Skin of body (tissue), 2 donors: ENCODE measurements around the gene CLPX. TPM values are rescaled to one million over a fixed set of nuclear protein-coding genes. Genes with fewer than 3 reads are reported as not detected.
"Not testable (repeated sequence)": the region's sequence is repeated elsewhere in the genome, so short reads cannot be mapped to it uniquely, and the experiment has no call there.

Source experiments
- DNase-seq: peaks from one replicate; lab custom pipeline; 2025; lab: John Stamatoyannopoulos, UW
- total RNA-seq: library from RNA; depleted of rRNA; stranded (reverse); fragments of >200 nt; gene quantifications from one replicate; pipeline ENCODE4 v1.2.3, GENCODE V29; 2014

The CLPX gene
- 65.6 TPM for total RNA-seq

DNA sequence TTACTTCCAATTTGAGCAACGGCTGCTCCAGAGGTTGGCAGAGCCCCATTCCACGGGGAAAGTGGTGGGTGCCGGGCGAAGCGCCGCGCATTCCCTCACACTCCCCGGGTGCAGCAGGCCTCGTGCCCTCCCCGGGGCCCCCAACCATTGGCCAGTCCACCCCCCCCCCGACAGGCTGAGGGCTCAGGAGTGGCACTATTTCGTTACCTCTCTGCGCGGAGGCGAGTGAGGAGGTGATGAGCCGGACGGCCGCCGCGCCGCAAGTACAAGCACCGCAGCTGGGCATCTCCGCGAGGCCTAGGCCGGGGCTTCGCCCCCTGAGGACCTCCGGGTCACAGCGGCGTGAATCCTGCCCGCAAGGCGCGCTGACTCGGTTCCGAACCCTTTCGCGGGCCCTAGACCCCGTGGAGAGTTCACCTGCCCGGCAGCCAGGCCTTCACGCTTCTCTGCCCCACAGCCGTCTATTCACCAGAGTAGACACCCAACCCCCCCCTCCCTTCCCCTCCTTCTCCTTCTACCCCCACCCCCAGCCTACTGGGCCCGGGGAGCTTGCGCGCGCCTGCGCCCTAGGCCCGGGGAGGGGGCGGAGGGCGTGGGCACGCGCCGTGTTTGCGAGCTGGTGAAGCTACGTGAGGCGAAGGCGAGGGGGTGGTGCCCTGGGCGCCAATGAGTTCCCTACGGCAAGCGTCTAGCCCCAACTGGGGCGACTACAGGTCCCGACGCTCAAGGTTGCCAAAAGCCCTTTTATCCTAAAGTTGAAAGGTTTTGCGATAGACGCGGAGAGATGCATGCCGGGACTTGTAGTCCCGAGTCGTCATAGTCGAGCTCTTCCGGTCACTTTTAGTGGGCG lies at the start of gene CLPX:
CLPX (minus strand) TSS at position 475 of the 850 bp plus-strand sequence; CDS start at position 286, 189 bp downstream.
- peak; percentile 86 for DNase-seq

DNA sequence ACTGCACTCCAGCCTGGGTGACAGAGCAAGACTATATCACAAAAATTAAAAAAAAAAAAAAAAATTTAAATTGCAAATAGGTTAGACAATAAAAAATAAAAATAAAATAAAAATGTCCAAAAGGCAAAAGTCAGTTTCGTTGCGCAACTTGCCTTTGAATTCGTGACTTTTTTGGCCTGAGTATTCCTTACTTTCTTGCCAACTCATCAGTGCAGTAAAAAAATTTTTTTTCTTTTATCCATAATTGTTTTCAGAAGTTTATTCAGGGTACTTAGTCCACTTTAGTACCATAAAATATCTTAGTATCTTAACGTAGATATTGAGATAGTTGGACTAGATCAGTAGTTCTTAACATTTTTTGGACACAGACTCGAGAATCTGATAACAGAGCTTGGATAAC lies 48.6 kb upstream of the CLPX start:
- DNase-seq = peak; percentile 74

DNA sequence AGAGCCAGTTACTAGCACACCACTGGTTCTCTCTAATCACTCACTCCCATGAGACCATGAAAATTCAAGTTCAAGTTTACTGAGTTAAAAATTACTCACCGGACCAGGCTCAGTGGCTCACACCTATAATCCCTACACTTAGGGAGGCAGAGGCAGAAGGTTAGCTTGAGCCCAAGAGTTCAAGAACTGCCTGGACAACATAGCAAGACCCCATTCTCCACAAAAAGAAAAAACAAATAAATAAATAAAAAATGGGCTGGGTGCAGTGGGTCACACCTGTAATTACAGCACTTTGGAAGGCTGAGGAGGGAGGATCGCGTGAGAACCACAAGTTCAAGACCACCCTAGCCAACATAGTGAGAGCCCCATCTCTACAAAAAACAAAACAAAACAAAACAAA lies 47.4 kb upstream of the CLPX start:
- no peak for DNase-seq

DNA sequence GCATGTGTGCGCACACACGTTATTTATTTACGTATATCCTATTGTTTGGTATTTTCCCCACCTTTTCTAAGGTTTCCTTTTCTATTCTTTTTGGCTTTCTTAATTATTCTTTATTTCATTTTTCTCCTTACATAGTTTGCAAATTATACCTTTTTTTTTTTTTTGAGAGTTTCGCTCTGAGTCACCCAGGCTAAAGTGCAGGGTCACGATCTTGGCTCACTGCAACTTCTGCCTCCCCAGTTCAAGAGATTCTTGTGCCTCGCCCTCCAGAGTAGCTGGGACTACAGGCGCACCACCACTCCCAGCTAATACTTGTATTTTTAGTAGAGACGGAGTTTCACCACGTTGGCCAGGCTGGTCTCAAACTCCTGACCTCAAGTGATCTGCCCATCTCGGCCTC lies 46.2 kb upstream of the CLPX start:
- DNase-seq = no peak

DNA sequence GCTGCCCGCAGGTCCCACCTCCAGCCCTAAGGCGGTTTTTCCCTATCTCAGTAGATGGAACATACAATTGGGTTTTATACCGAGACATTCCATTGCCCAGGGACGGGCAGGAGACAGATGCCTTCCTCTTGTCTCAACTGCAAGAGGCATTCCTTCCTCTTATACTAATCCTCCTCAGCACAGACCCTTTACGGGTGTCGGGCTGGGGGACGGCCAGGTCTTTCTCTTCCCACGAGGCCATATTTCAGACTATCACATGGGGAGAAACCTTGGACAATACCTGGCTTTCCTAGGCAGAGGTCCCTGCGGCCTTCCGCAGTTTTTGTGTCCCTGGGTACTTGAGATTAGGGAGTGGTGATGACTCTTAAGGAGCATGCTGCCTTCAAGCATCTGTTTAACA lies 41.8 kb upstream of the CLPX start:
- DNase-seq = not testable (repeated sequence)

DNA sequence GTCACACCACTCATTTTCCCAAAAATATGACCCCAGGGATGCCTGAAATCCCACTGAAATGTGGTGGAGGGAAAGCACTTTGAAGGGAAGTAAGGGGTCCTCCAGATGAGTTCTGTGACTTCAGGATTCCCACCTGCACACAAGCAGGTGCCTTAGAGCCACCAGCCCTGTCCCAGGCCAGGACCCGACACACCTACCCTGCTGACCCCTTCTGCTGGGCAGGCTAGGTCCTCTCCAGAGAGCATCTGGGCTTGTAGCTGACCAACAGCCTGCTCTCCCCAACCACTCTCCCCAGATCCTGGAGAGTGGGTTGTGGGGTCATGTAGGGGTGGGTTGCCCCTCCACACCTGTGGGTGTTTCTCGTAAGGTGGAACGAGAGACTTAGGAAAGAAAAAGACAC lies 41.1 kb upstream of the CLPX start:
- no peak for DNase-seq

DNA sequence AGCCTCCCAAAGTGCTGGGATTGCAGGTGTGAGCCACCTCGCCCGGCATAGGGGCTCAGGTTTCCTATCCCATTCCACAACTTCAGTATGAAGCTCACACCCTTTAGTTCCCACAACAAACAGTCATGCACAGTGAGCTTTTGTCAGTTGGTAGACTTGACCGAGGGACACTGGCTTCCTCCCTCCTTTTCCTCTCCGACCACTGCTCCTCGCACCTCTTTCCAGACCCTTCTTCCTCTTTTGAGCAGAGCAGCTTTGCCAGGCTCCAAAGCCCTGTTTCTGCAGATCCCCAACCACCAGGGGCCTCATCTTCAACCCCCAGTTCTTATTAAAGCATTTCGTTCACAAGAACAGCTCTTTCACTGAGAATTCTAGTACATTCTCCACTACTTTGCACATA lies 38.9 kb upstream of the CLPX start:
- DNase-seq = no peak

DNA sequence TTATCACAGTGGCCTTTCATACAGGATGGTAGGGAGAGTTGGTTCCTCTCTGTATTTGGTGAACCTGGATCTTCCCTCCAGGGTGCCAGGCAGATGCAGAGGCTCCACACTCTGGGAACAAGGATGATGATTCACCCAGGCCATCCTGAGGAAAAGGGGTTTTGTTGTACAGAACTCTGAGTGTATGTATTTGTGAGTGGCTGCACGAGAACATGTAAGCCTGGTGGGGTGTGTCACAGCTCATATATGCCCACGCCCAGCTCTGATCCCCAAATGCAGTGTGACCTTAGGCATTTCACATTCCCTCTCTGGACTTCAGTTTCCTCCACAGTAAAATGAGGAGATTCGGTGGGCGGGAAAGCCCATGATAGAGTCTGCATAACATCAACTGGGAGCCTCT lies 37.7 kb upstream of the CLPX start:
- no peak for DNase-seq

DNA sequence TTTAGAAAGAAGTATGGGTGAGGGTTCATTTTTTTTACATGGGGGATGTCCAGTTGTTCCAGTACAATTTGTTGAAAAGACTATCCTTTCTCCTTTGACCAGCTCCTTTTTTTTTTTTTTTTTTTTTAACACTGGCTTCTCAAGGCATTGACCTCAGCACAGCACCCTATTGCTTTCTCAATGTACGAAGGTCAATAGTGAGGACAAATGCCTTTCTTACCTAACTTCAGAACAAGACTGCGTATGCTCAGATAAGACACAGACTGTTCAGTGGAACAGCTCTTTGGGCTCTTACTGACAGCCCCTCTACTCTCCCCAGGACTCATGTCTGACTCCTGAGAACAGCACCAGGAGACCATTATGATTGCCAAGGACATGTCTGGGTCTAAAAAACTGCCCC lies 36.6 kb upstream of the CLPX start:
- no peak for DNase-seq

DNA sequence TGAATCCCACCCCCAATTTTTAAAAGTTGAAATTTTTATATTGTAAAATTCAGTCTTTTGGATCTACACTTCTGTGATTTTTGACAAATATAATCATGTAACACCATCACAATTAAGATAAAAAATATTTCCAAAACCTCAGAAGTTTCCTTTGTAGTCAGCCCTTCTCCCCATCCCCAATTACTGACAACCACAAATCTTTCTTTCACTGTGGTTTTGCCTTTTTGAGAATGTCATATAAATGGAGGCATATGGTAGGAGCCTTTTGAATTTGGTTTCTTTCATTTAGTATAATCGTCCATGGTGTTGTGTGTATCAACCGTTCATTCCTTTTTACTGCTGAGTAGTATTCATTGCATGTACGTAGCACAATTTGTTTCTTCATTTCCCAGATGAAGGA lies 34.0 kb upstream of the CLPX start:
- DNase-seq = no peak

DNA sequence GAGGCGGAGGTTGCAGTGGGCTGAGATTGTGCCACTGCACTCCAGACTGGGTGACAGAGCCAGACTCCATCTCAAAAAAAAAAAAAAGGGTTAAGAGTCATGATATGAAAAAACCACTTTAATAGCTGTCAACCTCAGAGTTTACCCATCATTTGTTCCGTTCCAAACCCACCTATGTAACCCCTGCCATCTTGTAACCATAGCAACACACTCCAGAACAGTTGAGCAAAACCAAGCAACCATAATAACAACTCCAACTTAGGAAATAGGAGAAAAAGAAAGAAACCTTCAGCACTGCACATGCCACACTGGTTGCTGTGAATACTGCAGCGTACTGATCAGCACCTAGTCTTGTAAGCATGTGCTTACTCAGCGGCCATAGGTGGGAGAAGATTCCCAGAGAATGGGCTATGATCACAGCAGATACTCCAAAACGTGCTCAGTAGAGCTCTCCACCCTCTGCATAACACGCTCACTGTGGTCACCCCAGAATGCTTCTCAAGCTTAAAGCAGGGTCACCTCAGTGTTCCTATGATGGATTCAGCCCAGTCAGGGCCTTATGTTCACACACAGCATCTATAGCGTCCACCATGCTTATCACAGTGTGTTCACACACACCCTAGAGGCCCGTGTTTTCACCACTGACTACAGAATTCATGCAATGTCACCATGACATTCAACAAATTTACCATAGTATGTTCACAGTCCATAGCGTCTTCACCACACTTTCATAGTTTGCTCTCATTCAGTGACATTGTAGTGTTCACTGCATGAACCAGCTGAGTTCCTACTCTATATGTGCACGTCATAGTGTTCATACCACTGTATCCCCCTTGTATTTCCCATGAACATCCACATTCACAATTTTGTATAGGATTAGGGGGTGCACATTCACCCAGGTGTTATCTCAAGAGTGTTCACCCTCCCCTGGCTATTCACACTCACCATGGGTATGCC lies 32.7 kb upstream of the CLPX start:
- DNase-seq = no peak

DNA sequence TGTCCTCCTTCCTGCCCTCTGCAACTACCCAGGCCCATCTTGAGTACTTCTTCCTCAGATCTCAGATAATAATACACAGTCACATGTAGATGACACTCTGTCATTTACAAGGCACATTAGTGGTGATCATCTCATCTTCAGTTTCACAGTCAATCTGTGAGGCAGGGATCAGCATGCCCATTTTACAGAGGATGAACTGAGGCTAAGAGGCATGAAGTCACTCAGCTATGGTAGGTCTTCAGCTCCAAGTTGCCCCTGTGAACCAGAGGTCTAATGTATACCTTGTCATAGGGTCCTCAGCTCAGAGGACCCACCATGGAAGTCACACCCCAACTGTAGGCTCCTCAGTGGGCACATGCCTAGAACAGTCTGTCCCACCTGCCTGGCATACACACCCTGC lies 30.4 kb upstream of the CLPX start:
- DNase-seq = no peak

DNA sequence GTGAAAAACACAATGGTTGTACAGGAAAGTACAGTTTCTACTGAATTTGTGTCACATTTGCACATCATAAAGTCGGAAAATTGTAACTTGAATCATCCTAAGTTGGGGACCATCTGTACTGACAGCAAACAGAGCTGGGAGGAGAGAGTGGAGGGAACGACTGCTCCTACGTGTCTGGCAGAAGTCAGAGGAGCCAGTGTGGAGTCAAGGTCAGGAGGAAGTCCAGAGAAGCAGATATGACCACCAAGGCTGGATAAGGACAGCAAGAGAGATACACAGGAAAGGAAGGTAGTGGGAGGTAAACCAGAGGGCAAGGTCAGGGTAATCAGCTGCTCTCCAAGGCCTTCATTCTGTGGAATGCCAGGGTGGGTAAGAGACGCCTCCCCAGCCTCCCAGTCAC lies 28.9 kb upstream of the CLPX start:
- DNase-seq = no peak

DNA sequence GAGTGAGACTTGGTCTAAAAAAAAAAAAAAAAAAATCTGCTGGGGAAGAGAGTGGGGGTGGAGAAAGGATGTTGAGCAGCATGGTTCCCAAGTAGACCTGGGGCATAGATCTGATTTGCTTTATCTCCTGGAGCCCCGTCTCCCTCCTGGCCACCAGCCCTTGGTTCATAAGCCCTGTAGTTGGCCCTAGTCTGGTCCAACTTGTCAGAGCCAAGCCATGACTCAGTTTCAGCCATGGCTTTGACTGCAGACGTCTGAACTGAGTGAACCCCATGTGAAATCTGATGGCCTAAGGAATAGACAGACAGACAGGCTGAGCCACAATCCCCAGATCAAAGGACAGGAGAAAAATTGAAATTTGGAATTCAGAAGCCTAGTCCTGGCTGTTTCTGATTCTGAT lies 28.1 kb upstream of the CLPX start:
- no peak for DNase-seq

DNA sequence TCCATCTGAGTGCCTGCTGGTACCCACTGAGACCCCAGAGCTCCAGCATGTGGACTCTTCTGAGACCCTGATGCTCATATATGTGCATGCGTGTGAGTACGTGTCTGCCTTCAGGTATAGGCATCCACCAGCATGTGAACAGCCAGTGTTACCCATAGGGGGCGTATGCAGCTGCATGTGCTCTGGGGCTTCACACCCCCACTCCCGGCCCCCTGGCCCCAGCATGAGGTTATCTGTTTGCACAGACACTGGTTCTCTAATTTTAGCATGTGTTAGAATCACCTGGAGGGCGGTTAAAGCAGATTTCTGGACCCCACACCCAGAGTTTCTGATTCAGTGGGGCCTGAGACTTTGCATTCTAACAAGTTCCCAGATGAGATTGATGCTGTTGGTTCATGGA lies 27.0 kb upstream of the CLPX start:
- DNase-seq = no peak

DNA sequence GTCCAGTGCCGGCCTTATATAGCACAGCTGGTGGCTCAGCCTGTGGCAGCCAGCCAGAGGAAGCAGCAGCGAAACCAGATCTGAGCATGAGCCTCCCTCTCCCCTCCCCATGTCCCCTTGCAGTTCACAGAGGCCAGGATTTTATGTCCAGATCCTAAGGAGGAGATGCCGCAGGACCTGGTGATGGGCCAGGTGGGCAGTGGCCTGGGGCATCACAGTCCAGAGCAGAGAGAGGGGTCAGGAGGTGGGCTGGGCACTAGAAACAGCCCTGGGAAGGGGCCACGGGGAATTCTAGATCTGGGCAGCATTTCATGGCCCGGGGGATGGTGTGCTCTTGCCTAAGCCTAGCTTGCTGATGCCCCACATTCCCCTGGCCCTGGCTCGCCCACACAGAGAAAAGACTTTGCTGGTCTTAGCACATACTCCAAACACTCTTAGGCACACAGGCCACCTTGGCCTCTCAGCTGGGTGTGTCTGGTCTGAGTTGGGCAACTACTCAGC lies 26.4 kb upstream of the CLPX start:
- DNase-seq = no peak

DNA sequence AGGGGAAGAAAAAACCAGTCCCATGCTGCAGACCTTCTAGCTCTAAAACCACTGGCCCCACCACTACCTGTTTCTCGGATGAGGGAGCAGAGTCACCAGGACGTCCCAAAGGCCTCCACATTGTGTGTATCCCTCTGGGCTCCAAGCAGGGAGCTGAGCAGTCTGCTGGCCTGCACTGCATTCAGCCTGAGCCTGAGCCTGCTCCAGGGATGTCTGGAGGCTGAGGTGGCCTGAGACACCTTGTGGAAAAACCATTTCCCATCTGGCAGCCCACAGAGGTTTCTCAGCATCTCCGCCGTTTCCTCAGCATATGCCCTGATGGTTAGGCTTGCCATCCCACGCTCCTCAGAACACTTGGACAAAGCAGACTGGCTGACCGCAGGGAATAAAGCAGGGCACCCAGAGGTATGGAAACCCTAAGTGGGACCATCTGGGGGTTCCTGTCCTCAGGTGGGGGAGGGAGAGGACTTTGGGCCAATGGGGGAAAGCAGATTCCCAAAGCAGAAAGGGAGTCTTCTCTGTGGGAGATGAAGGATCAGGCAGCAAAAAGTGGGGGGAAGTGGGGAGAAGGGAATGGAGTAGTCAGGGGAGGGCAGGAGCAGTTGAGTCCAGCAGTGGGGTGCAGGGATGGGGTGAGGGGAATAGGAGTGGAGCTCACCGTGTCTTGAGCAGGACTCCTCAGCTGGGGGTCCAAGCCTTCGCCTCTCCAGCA lies 25.8 kb upstream of the CLPX start, which contains the start of gene CILP:
CILP (minus strand) TSS at position 704 of the 712 bp plus-strand sequence. CDS start 1,718 bp downstream, outside the sequence.
- DNase-seq = no peak

DNA sequence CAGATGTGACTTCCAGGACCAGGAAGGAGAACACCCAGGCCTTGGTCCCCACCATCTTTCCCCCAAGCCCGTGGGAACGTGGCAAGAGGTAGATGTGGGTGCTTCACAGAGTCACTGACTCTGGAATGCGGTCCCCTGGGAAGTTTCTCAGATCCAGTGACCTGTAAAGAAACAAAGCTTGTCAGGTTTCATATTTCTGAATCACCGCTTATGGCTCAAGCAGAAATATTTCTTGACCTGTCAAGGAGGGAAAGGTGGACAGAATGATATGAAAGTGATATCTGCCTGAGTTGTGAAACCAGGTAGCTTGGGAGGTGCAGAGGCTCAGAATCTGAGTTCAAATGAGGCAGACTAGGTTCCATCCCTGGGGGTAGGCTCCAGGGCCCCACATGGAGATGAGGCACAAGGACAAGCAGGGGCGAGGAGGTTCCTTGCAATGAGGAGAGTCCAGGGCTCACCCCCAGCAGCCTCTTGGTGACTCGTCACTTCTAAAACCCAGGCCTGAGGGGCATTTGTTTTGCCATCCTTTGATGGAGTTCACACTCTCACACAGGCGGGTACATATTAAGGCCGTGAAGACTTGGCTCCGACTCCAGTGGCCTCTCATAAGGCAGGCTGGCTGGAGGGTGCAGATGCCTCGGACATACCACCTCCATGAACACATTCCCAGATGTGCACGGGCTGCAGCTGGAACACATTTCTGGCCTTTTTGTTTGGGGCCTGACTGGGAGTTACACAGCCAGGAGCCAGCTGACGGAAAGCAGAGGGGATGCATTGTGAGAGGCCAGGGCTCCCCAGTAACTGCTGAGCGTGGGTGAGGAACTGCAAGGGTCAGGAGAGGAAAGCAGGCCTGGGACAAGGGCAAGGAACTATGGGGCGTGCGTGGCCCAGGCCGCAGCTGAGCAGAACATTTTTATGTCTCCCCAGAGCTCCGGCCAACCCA lies 24.8 kb upstream of the CLPX start:
- DNase-seq = peak; percentile 42

DNA sequence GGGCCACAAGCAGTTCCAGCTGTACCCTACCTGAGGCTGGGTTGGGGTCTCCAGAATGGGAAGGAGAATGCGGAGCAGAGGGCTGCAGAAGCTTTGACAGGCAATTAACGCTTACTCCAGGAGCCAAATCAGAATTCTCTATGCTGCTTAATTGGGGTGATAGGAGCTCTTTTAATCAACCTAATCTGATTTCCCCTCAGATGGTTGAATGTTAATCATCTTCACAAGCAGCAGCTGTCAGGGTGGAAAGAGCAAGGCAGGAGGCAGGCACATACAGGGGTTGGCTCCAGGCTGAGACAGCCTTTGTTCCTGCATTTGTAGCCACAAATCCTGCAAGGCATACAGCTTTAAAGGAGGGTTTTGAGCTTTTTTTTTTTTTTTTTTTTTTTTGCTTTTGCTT lies 23.5 kb upstream of the CLPX start:
- DNase-seq = no peak

DNA sequence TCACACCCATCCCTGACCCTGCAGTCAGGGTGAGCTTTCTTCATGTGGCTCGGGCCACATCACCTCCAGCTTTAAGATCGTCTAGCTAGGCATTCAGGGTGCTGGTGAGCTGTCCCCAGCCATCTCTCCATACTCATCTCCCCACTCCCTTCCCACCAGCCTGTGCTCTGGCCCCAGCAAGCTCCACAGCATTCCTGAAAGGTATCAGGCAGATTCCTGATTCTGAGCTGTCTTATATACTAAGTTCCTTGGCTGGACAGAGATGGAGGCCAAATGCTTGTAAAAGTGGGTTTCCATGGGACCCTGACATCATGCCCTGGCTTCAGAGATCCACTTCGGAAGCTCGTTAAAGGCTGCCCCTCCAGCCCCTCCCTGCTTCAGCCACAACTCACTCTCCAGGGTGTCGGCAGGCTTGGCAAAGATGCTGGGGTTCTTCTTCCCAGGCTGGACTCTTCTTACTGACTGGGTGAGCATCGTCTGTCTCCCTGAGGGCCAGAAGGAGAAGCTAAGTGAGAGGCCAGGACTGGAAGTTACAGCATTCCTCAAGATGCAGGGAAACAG lies 22.2 kb upstream of the CLPX start:
- no peak for DNase-seq
